ENCODE results near the gene USF2. TPM values are rescaled to one million over a fixed set of nuclear protein-coding genes. Genes with fewer than 3 reads are reported as not detected.

Gene USF2
- polyA plus RNA-seq, 1 of the 3 experiments (the other 2 are of a cell fraction), result 102 TPM

DNA sequence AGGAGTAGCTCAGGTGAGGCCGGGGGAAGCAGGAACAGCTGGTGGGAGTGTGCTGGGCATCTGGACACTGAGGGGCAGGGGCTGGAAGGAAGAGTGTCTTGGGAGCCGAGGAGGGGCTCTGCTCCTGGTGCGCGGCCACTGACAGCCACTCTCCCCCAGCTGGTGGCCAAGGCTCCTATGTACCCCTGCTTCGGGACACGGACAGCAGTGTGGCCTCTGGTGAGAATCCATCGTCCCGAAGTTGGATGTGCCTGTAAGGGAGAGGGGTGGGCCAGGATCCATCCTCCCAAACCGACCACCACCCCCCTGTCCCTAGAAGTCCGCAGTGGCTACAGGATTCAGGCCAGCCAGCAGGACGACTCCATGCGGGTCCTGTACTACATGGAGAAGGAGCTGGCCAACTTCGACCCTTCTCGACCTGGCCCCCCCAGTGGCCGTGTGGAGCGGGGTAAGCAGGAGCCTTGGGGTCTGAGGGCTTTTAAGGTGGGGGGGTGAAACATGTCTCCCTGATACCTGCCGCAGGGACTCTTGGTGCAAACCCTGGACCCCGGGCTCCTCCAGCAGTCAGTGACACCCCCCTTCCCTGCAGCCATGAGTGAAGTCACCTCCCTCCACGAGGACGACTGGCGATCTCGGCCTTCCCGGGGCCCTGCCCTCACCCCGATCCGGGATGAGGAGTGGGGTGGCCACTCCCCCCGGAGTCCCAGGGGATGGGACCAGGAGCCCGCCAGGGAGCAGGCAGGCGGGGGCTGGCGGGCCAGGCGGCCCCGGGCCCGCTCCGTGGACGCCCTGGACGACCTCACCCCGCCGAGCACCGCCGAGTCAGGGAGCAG lies 2.0 kb upstream of the USF2 start:
- Histone ChIP-seq H3K9ac (peak overlapping the region; percentile 92), H3K9me3 (no peaks in the 10 kb centered on the region), H3K27ac (ENCODE audit: low read depth in 2 of 2, low read length in 1 of 2) (peak overlapping the region; percentile 79 to 88; a peak in 2 of 4 replicates), H3K36me3 (replicated peaks in 1 of 2; ENCODE audit: control insufficient read depth in 1 of 2, insufficient read depth in 2 of 2, low read length in 1 of 2) (peaks cover 15 to 21% of the 10 kb centered on the region in 2 experiments), H3F3A (replicated peaks; ENCODE audit: insufficient read depth) (peaks cover 4% of the 10 kb centered on the region), H3K4me3 (ENCODE audit: low read depth in 2 of 2, low read length in 1 of 2) (peak overlapping the region; percentile 87 to 95), H3K27me3 (ENCODE audit: insufficient read depth) (no peaks in the 10 kb centered on the region; the same call in 1 of the 2 replicates), H3K9me2 (no peaks in the 10 kb centered on the region), H4K20me1 (ENCODE audit: insufficient read depth) (no peaks in the 10 kb centered on the region), H3K4me1 (ENCODE audit: control insufficient read depth in 1 of 2, insufficient read depth in 2 of 2, low read depth in 1 of 2, low read length in 1 of 2) (peaks cover 4 to 23% of the 10 kb centered on the region in 2 experiments; a peak in 1 of 4 replicates), H2AFZ (ENCODE audit: low read depth) (0 out of 2 replicates have a peak overlapping the region, but pooled peaks have one; percentile 78), H3K79me2 (ENCODE audit: insufficient read depth) (peaks cover 22% of the 10 kb centered on the region), H3K4me2 (peak overlapping the region; percentile 96)
- ChIA-PET POLR2A (no interaction called here), CTCF (interaction anchor here (0.6 to 1.5 kb wide), 3 partner anchors 52 to 229 kb away, joined by 3 to 5 read pairs (median 4); partner anchors contain the start of gene FXYD7)
- DNase-seq, result peak; percentile 65
- WGBS (ENCODE audit: low lambda C conversion rate), result 98% methylated on average over 10 of the region's 39 CpGs
- no peak for TF ChIP-seq FOXM1 (IDR thresholded peaks at IDR 0.05; ENCODE audit: low read depth)
- TF ChIP-seq RFX5 (IDR thresholded peaks at IDR 0.05; ENCODE audit: low read length), result no peak
- no peak for TF ChIP-seq SIN3A (IDR thresholded peaks at IDR 0.05; ENCODE audit: borderline replicate concordance, low read depth, low read length)
- TF ChIP-seq YY1 (IDR thresholded peaks at IDR 0.05; ENCODE audit: low read depth), result no peak
- TF ChIP-seq NRF1 (IDR thresholded peaks at IDR 0.05; ENCODE audit: low read depth, low read length), result no peak
- TF ChIP-seq, protein P1, sequence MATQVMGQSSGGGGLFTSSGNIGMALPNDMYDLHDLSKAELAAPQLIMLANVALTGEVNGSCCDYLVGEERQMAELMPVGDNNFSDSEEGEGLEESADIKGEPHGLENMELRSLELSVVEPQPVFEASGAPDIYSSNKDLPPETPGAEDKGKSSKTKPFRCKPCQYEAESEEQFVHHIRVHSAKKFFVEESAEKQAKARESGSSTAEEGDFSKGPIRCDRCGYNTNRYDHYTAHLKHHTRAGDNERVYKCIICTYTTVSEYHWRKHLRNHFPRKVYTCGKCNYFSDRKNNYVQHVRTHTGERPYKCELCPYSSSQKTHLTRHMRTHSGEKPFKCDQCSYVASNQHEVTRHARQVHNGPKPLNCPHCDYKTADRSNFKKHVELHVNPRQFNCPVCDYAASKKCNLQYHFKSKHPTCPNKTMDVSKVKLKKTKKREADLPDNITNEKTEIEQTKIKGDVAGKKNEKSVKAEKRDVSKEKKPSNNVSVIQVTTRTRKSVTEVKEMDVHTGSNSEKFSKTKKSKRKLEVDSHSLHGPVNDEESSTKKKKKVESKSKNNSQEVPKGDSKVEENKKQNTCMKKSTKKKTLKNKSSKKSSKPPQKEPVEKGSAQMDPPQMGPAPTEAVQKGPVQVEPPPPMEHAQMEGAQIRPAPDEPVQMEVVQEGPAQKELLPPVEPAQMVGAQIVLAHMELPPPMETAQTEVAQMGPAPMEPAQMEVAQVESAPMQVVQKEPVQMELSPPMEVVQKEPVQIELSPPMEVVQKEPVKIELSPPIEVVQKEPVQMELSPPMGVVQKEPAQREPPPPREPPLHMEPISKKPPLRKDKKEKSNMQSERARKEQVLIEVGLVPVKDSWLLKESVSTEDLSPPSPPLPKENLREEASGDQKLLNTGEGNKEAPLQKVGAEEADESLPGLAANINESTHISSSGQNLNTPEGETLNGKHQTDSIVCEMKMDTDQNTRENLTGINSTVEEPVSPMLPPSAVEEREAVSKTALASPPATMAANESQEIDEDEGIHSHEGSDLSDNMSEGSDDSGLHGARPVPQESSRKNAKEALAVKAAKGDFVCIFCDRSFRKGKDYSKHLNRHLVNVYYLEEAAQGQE (IDR thresholded peaks at IDR 0.05; ENCODE audit: low read depth, low read length), result no peak
- TF ChIP-seq, protein P2, sequence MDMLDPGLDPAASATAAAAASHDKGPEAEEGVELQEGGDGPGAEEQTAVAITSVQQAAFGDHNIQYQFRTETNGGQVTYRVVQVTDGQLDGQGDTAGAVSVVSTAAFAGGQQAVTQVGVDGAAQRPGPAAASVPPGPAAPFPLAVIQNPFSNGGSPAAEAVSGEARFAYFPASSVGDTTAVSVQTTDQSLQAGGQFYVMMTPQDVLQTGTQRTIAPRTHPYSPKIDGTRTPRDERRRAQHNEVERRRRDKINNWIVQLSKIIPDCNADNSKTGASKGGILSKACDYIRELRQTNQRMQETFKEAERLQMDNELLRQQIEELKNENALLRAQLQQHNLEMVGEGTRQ (IDR thresholded peaks at IDR 0.05; ENCODE audit: borderline replicate concordance, low read depth, low read length), result no peak
- TF ChIP-seq GATA2 (CRISPR knock-in tag; IDR thresholded peaks at IDR 0.05), result no peak
- TF ChIP-seq, protein P3, sequence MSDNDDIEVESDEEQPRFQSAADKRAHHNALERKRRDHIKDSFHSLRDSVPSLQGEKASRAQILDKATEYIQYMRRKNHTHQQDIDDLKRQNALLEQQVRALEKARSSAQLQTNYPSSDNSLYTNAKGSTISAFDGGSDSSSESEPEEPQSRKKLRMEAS (IDR thresholded peaks at IDR 0.05; ENCODE audit: low read depth), result no peak
- TF ChIP-seq, protein P4, sequence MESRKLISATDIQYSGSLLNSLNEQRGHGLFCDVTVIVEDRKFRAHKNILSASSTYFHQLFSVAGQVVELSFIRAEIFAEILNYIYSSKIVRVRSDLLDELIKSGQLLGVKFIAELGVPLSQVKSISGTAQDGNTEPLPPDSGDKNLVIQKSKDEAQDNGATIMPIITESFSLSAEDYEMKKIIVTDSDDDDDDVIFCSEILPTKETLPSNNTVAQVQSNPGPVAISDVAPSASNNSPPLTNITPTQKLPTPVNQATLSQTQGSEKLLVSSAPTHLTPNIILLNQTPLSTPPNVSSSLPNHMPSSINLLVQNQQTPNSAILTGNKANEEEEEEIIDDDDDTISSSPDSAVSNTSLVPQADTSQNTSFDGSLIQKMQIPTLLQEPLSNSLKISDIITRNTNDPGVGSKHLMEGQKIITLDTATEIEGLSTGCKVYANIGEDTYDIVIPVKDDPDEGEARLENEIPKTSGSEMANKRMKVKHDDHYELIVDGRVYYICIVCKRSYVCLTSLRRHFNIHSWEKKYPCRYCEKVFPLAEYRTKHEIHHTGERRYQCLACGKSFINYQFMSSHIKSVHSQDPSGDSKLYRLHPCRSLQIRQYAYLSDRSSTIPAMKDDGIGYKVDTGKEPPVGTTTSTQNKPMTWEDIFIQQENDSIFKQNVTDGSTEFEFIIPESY (IDR thresholded peaks at IDR 0.05; ENCODE audit: borderline replicate concordance, low read depth), result no peak
- no peak for TF ChIP-seq POLR2AphosphoS5 (IDR thresholded peaks at IDR 0.05; ENCODE audit: low read depth, low read length)
- no peak for TF ChIP-seq JUND (IDR thresholded peaks at IDR 0.05)
- TF ChIP-seq RXRA (IDR thresholded peaks at IDR 0.05; ENCODE audit: borderline replicate concordance, low read depth), result no peak
- no peak for TF ChIP-seq FOSL2 (IDR thresholded peaks at IDR 0.05; ENCODE audit: borderline replicate concordance, low read depth)
- TF ChIP-seq TAF1 (IDR thresholded peaks at IDR 0.05; ENCODE audit: borderline replicate concordance, low read depth, low read length), result no peak
- no peak for TF ChIP-seq NFIC (IDR thresholded peaks at IDR 0.05; ENCODE audit: borderline replicate concordance)
- TF ChIP-seq GABPA (IDR thresholded peaks at IDR 0.05; ENCODE audit: low read depth), result no peak
- TF ChIP-seq, protein P5, sequence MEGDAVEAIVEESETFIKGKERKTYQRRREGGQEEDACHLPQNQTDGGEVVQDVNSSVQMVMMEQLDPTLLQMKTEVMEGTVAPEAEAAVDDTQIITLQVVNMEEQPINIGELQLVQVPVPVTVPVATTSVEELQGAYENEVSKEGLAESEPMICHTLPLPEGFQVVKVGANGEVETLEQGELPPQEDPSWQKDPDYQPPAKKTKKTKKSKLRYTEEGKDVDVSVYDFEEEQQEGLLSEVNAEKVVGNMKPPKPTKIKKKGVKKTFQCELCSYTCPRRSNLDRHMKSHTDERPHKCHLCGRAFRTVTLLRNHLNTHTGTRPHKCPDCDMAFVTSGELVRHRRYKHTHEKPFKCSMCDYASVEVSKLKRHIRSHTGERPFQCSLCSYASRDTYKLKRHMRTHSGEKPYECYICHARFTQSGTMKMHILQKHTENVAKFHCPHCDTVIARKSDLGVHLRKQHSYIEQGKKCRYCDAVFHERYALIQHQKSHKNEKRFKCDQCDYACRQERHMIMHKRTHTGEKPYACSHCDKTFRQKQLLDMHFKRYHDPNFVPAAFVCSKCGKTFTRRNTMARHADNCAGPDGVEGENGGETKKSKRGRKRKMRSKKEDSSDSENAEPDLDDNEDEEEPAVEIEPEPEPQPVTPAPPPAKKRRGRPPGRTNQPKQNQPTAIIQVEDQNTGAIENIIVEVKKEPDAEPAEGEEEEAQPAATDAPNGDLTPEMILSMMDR (IDR thresholded peaks at IDR 0.05), result no peak
